Astrocyte (in vitro differentiated cells and primary cell): Measurements from ENCODE around the gene RASGRF1.

Source experiments
- CTCF ChIP-seq: IDR thresholded peaks from 2 replicates; pipeline ENCODE4 v1.5.1; 2011; ENCODE audit warnings: low read depth, mild to moderate bottlenecking, inconsistent platforms, low read length, moderate library complexity; ENCODE audit not compliant: insufficient read depth
- EZH2 ChIP-seq: IDR thresholded peaks from 2 replicates; pipeline ENCODE4 v1.6.1; 2012; ENCODE audit warnings: mild to moderate bottlenecking, low read length, inconsistent platforms; ENCODE audit not compliant: insufficient read depth

- TF ChIP-seq CTCF (no peak), EZH2 (no peak)
Measured at GRCh38 chr15:78942741-78943140, 147.8 kb downstream of the RASGRF1 start.
